ENCODE data around the gene NDUFV2.

NDUFV2 gene

GRCh38 chr18:9123520-9123919 is 21.0 kb downstream of the NDUFV2 start:
- no peak for DNase-seq

DNA sequence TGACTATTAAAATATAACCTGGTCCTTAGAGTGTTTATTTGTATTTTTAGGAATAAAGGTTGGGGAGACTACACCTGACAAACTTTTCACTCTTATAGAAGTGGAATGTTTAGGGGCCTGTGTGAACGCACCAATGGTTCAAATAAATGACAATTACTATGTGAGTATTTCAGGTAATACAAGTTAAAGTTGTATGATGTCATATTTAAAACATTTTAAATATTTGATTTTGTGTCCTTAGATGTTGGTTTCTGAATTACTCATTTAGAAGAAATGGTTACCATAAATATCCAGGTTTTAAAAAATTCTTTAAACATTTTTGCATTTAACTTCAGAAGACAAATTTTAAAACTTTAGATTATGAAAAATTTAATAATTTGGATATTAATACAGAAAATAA is 22.3 kb downstream of the NDUFV2 start:
- no peak for DNase-seq

DNA sequence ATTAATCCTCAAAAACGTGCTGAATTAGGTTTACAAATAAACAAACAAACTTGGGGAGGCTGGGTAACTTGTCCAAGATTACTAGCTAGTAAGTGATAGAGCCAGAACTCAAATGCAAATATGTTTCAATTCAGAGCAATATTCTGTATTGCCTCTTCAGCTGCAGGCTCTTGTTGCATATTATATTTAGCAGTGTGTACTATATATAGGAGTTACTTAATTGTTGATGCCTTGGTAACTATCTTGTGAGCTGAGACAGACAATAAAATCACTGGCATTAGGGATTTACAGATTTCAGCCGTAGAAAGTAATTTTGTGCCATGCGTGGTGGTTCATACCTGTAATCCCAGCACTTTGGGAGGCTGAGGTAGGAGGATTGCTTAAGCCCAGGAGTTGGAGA is 23.8 kb downstream of the NDUFV2 start:
- no peak for DNase-seq

DNA sequence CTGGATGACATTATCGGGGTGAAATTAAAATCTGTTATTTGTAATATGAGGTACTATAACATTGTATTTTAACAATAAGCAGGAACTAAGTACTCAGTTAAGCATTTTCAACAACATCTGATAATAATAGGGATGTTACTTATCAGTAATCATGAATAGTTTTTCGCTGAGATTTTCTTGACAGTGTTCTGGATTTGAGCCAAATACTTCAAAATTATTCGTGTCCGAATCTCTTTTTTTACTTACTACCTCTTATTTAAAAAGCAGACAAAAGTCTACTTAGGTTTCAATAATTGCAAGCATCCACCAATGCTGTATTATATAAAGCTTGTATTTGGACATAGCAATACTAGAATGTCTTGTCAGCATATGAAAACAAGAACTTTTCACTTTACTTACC is 27.7 kb downstream of the NDUFV2 start:
- DNase-seq = no peak

- DNase-seq = no peak
These were observed 28.3 kb downstream of the NDUFV2 start for GRCh38 chr18:9130806-9131205.

DNA sequence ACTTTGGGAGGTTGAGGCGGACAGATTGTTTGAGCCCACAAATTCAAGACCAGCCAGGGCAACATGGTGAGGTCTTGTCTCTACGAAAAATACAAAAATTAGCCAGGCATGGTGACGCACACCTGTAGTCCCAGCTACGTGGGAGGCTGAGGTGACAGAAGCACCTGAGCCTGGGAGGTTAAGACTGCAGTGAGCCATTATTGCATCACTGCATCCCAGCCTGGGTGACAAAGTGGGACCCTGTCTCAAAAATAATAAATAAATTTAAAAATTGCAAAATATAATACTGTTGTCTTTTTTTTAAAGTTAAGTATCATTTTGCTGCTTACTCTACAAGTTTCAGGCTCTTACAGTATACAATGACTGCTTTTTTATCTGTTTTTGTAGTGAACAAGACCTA is 30.1 kb downstream of the NDUFV2 start:
- no peak for DNase-seq

DNA sequence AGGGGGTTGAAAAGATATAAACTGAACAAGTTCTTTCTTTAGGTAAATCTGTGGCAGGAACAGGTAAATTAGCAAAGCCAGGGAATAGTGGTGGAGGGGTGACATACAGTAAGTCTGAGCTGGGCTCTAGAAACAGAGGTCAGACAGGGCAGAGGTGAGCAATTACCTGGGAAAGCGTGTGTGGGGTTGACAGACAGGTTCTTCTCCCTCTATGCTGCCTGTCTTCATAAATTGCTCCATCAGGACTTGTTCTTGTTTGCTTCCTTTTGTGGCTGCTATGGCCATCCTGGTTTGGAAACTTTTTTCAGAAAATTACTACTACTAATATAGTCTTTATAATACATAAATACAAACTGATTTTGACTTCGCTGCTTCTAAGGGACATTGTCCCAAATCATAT is 30.7 kb downstream of the NDUFV2 start:
- no peak for DNase-seq

DNA sequence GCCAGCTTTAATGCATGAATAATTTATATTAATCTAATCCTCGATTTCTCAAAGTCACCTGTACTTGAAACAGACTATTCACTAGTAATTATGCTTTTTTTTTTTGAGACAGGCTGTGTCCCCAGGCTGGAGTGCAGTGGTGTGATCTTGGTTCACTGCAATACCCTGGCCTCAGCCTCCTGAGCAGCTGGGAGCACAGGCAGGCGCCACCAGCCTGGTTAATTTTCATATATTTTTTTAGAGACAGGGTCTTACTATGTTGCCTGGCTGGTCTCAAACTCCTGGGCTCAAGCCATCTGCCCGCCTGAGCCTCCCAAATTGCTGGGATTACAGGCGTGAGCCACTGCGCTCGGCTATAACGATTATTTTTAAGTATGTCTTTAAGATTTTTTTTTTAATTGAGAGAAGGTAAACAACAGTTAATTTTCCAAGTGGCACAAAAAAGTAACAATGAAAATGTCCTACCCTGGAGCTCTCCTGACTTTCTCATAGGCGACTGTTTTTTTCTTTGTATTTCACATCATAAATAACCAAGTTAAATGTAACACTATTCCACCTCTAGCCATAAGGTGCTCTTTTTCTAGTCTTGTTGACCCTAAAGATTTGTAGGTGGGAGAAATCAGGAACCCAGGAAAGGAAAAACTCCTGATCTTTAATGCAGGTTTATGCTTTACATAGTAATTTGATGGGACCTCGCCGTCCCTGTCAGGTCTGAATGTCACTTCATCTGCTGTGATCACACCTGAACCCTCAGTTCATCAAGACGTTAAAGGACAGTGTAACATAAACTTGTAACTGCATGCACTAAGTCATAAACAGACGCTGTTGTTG is 32.8 kb downstream of the NDUFV2 start:
- DNase-seq = peak; percentile 76

- DNase-seq = peak; percentile 78
These were observed 33.4 kb downstream of the NDUFV2 start for GRCh38 chr18:9135912-9136314.

- peak; percentile 96 for DNase-seq
These were observed 34.0 kb downstream of the NDUFV2 start, which contains the start of gene ANKRD12 for GRCh38 chr18:9136315-9137155. Gene ANKRD12 (plus strand): TSS chr18:9136781. CDS start chr18:9182433, 45,652 bp downstream.

DNA sequence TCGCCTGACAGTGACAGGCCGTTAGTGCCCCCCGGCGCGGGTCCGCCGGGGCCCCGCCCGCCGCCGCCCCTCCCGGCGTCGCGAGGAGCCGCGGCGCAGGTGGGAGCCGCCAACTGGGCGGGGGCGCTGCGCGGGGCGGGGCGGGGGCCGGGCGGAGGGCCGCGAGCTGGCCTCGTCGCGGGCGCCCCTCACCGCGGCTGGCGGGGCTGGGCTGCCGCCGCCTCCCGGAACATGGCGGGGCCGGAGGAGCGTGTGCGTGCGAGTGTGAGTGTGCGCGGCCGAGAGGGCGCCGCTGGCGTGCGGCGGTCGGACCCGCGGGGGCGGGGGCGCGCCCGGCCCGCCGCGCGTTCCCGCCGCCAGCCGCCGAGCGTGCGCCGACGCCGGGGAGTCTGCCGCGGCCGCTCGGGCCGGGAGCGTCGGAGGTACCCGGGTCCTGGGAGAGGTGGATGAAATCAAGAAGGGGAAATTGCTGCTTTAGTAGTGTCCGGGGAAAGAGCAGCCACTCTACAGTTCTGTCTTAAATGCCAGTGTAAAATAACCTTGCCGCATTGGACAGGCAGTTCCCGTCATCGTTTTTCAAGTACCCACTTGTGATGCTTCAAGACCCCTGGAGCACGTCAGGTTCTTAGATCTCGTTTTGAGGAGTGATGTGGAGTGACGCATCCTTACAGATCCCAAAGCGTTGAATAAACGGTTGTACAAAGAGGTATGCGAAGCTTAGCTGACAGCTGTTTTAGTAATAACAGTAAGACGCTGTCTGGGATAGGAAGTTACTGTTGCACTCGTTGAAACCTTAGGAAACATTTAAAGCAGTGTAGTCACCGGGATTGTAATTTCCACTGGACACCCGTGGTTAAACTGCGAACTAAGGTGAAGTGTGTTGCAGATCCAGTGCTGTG is 34.9 kb downstream of the NDUFV2 start:
- DNase-seq = peak; percentile 75

GRCh38 chr18:9139400-9140039 is 37.0 kb downstream of the NDUFV2 start:
- DNase-seq = no peak

DNA sequence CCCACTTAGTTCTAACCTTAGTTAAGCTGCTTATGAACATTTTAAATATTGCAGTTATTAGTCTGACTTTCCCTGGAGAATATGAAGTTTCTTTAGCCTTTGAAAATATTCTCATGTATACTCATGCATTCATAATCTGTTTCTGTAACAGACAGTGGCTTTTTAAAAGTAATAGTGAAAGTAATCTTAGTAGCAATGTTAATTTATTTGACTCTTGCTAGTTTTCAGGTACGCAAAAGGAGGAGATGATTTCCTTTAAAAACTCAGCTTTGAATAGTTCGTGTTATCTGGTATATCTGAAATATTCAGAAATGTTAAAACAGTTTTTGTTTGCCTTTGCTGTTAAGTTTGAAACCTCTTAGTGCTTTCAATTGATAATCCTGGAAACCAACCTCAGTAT is 37.9 kb downstream of the NDUFV2 start:
- no peak for DNase-seq

- DNase-seq = no peak
These were observed 38.5 kb downstream of the NDUFV2 start for GRCh38 chr18:9140984-9141383.

GRCh38 chr18:9146224-9146623 is 43.7 kb downstream of the NDUFV2 start:
- no peak for DNase-seq

DNA sequence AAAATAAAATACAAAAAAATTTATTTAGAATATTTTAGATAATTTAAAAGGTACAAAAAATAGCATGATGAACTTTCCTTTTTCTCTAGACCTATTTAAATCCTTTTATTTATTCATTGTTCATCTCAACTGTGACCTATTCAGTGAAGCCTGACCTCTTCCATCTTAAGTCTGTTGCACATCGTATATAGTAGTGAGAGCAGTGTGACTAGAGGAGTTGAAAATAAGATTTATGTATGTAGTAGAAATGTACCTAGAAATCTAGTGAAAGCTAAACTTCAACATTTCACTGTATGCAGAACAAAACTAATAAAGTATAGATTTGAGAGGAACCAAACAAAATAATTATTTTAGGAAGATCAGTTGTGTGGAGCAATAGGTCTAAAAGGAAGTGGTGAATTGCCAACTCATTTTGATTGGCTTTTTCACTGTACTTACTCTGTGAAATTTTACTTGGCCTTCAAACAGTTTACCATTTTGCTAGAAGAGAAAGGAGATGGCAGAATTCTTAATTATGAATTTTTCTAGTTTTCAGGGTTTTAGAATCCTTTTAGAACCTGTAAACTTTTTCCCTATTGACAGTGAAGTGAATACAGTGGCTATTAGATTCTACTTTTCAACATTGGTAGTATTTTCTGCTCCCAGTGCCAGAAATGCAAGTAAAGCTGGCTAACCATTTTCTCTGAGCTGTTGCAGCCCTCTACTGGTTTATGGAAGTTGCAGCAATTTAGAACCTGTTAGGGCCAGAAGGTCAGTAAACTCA is 45.1 kb downstream of the NDUFV2 start:
- peak; percentile 71 for DNase-seq

DNA sequence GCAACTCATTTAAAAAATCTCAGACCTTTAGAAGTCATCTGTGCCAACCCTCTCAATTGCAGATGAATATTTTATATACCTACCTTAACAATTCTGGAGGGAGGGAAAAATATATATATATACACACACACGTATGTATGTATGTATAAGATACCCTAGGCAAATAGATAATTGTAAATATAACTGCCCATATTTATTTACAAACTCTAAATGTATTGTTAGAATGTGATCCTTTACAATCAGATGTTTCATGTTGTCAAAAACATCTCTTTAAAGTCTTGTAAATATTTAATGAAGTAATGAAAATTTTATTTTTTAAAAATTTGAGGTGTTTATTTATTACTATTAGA is 45.7 kb downstream of the NDUFV2 start:
- no peak for DNase-seq

- DNase-seq = no peak
These were observed 47.6 kb downstream of the NDUFV2 start for GRCh38 chr18:9150121-9150520.

GRCh38 chr18:9153256-9153655 is 50.8 kb downstream of the NDUFV2 start:
- no peak for DNase-seq

DNA sequence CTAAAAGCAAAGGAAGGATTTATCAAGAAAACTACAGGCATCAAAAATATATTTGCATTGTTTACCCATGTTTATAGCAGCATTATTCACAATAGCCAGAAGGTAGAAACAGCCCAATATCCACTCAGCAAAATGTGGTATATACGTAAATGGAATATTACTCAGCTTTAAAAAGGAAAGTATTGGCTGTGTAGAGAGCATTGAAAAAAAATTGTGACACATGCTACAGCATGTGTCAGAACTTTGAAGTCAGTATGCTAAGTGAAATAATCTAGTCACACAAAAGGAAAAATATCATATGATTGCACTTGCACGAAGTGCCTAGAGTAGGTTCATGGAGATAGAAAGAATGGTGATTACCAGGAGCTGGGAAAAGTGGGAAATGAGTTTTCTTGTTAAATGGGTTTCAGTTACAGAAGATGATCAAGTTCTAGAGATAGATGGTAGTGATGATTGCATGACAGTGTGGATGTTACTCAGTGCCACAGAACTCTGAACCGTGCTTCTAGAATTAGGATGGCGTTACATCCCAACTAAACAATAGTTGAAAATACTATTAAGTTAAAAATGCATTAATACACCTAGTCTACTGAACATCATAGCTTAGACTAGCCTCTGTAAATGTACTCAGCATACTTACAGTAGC is 54.2 kb downstream of the NDUFV2 start:
- DNase-seq = no peak

GRCh38 chr18:9157806-9158205 is 55.3 kb downstream of the NDUFV2 start:
- no peak for DNase-seq

Data from NCI-H82 (cell line).